Activated naive CD8-positive, alpha-beta T cell treated with anti-CD3 and anti-CD28 coated beads, Interleukin-2, amount 50 U/mL, for 24 hours (primary cell): ENCODE data around the gene NLRP8.
"Not testable (repeated sequence)": the region's sequence is repeated elsewhere in the genome, so short reads cannot be mapped to it uniquely, and the experiment has no call there.

Source experiments
- ATAC-seq: fragments of 150-1000 bp; cut with Tn5 transposase; one replicate; pipeline ENCODE4 v1.10.0; 2021
- DNase-seq: peaks from one replicate; pipeline ENCODE4 v3.0.0; 2021
- H3K27ac Mint-ChIP-seq: one replicate; pipeline ENCODE4 v1.8.0; 2021; ENCODE audit warnings: mild to moderate bottlenecking, mixed read lengths
- H3K27me3 Mint-ChIP-seq: one replicate; pipeline ENCODE4 v1.8.0; 2021; ENCODE audit warnings: mixed read lengths
- H3K36me3 Mint-ChIP-seq: one replicate; pipeline ENCODE4 v1.8.0; 2021; ENCODE audit warnings: low read depth, mixed read lengths
- H3K4me1 Mint-ChIP-seq: one replicate; pipeline ENCODE4 v1.8.0; 2021; ENCODE audit warnings: mixed read lengths
- H3K4me3 Mint-ChIP-seq: one replicate; pipeline ENCODE4 v1.8.0; 2021; ENCODE audit warnings: mild to moderate bottlenecking, moderate library complexity, mixed read lengths
- H3K9me3 Mint-ChIP-seq: one replicate; pipeline ENCODE4 v1.8.0; 2021; ENCODE audit warnings: mixed read lengths

The NLRP8 gene

GRCh38 chr19:55947532-55947931, at the start of gene NLRP8:
NLRP8 (plus strand) TSS chr19:55947832.
- peaks cover 24% of the 10 kb centered on the region for H3K9me3 Mint-ChIP-seq
- DNase-seq (no peak), ATAC-seq (no peak)
- H3K27me3 Mint-ChIP-seq = no peaks in the 10 kb centered on the region
- H3K4me1 Mint-ChIP-seq = no peaks in the 10 kb centered on the region
- no peak within 1 kb of the TSS for H3K27ac Mint-ChIP-seq
- H3K36me3 Mint-ChIP-seq = no peaks in the 10 kb centered on the region
- H3K4me3 Mint-ChIP-seq = no peak within 1 kb of the TSS

GRCh38 chr19:55898911-55899310, 48.7 kb upstream of the NLRP8 start:
- H3K9me3 Mint-ChIP-seq = peaks cover 14% of the 10 kb centered on the region
- H3K36me3 Mint-ChIP-seq = no peaks in the 10 kb centered on the region
- DNase-seq (no peak), ATAC-seq (no peak)
- no peaks in the 10 kb centered on the region for H3K4me1 Mint-ChIP-seq
- H3K27ac Mint-ChIP-seq = no peak overlapping the region
- H3K27me3 Mint-ChIP-seq = no peaks in the 10 kb centered on the region
- no peak overlapping the region for H3K4me3 Mint-ChIP-seq

GRCh38 chr19:55901369-55902079, 46.1 kb upstream of the NLRP8 start:
- ATAC-seq = no peak

GRCh38 chr19:55902080-55902751, 45.4 kb upstream of the NLRP8 start:
- H3K36me3 Mint-ChIP-seq = no peaks in the 10 kb centered on the region
- H3K27me3 Mint-ChIP-seq = no peaks in the 10 kb centered on the region
- peaks cover 7% of the 10 kb centered on the region for H3K9me3 Mint-ChIP-seq
- ATAC-seq = no peak
- no peak overlapping the region for H3K4me3 Mint-ChIP-seq
- H3K4me1 Mint-ChIP-seq = no peaks in the 10 kb centered on the region
- no peak for DNase-seq
- no peak overlapping the region for H3K27ac Mint-ChIP-seq

More at GRCh38 chr19:55901369-55902079, 46.1 kb upstream of the NLRP8 start:
- H3K9me3 Mint-ChIP-seq = peaks cover 12% of the 10 kb centered on the region
- no peaks in the 10 kb centered on the region for H3K27me3 Mint-ChIP-seq
- no peaks in the 10 kb centered on the region for H3K36me3 Mint-ChIP-seq
- no peak overlapping the region for H3K4me3 Mint-ChIP-seq
- H3K4me1 Mint-ChIP-seq = no peaks in the 10 kb centered on the region
- no peak for DNase-seq
- H3K27ac Mint-ChIP-seq = no peak overlapping the region

GRCh38 chr19:55907286-55907685, 40.3 kb upstream of the NLRP8 start:
- Mint-ChIP-seq H3K27me3 (peaks cover under 1% of the 10 kb centered on the region), H3K27ac (no peak overlapping the region)

GRCh38 chr19:55907746-55908145, 39.9 kb upstream of the NLRP8 start:
- ATAC-seq = no peak
- no peaks in the 10 kb centered on the region for H3K36me3 Mint-ChIP-seq
- H3K4me3 Mint-ChIP-seq = no peak overlapping the region
- peaks cover 2% of the 10 kb centered on the region for H3K27me3 Mint-ChIP-seq
- no peak for DNase-seq
- H3K27ac Mint-ChIP-seq = no peak overlapping the region
- peaks cover 4% of the 10 kb centered on the region for H3K9me3 Mint-ChIP-seq
- H3K4me1 Mint-ChIP-seq = no peaks in the 10 kb centered on the region

More at GRCh38 chr19:55907286-55907685, 40.3 kb upstream of the NLRP8 start:
- no peaks in the 10 kb centered on the region for H3K36me3 Mint-ChIP-seq
- no peaks in the 10 kb centered on the region for H3K4me1 Mint-ChIP-seq
- no peak overlapping the region for H3K4me3 Mint-ChIP-seq
- no peak for DNase-seq
- H3K9me3 Mint-ChIP-seq = peaks cover 4% of the 10 kb centered on the region
- no peak for ATAC-seq

- DNase-seq (no peak), ATAC-seq (no peak)
- no peak overlapping the region for H3K27ac Mint-ChIP-seq
- H3K4me1 Mint-ChIP-seq = no peaks in the 10 kb centered on the region
- H3K27me3 Mint-ChIP-seq = peaks cover 3% of the 10 kb centered on the region
- no peak overlapping the region for H3K4me3 Mint-ChIP-seq
- H3K9me3 Mint-ChIP-seq = peaks cover 3% of the 10 kb centered on the region
- H3K36me3 Mint-ChIP-seq = peaks cover 1% of the 10 kb centered on the region
Measured at GRCh38 chr19:55909801-55910200, 37.8 kb upstream of the NLRP8 start.

GRCh38 chr19:55912916-55913315, 34.7 kb upstream of the NLRP8 start:
- Mint-ChIP-seq H3K4me1 (no peaks in the 10 kb centered on the region), H3K36me3 (peaks cover 1% of the 10 kb centered on the region), H3K9me3 (peaks cover 10% of the 10 kb centered on the region), H3K27ac (no peak overlapping the region), H3K27me3 (peaks cover 5% of the 10 kb centered on the region), H3K4me3 (no peak overlapping the region)
- DNase-seq = no peak
- ATAC-seq = no peak

GRCh38 chr19:55913643-55914268, 33.9 kb upstream of the NLRP8 start:
- ATAC-seq (no peak), DNase-seq (no peak)
- H3K27me3 Mint-ChIP-seq = peaks cover 5% of the 10 kb centered on the region
- H3K4me1 Mint-ChIP-seq = no peaks in the 10 kb centered on the region
- H3K36me3 Mint-ChIP-seq = peaks cover 1% of the 10 kb centered on the region
- peaks cover 18% of the 10 kb centered on the region for H3K9me3 Mint-ChIP-seq
- H3K4me3 Mint-ChIP-seq = no peak overlapping the region
- no peak overlapping the region for H3K27ac Mint-ChIP-seq

GRCh38 chr19:55923556-55923955, 24.1 kb upstream of the NLRP8 start:
- H3K4me1 Mint-ChIP-seq = no peaks in the 10 kb centered on the region
- H3K9me3 Mint-ChIP-seq = peaks cover 36% of the 10 kb centered on the region
- DNase-seq (no peak), ATAC-seq (no peak)
- H3K27me3 Mint-ChIP-seq = no peaks in the 10 kb centered on the region
- peaks cover 2% of the 10 kb centered on the region for H3K36me3 Mint-ChIP-seq
- no peak overlapping the region for H3K4me3 Mint-ChIP-seq
- no peak overlapping the region for H3K27ac Mint-ChIP-seq

- Mint-ChIP-seq H3K4me1 (no peaks in the 10 kb centered on the region), H3K27ac (no peak overlapping the region), H3K9me3 (peaks cover 21% of the 10 kb centered on the region), H3K4me3 (no peak overlapping the region), H3K36me3 (no peaks in the 10 kb centered on the region), H3K27me3 (peaks cover 1% of the 10 kb centered on the region)
- ATAC-seq = no peak
- DNase-seq = no peak
Measured at GRCh38 chr19:55927991-55928390, 19.6 kb upstream of the NLRP8 start.

- not testable (repeated sequence) for H3K4me1 Mint-ChIP-seq, H3K27ac Mint-ChIP-seq, H3K27me3 Mint-ChIP-seq, H3K36me3 Mint-ChIP-seq, ATAC-seq, H3K4me3 Mint-ChIP-seq, DNase-seq
- peaks cover 20% of the 10 kb centered on the region for H3K9me3 Mint-ChIP-seq
Measured at GRCh38 chr19:55929258-55929657, 18.4 kb upstream of the NLRP8 start.

- no peak overlapping the region for H3K27ac Mint-ChIP-seq
- ATAC-seq (no peak), DNase-seq (no peak)
- peaks cover 1% of the 10 kb centered on the region for H3K27me3 Mint-ChIP-seq
- H3K4me3 Mint-ChIP-seq = no peak overlapping the region
- no peaks in the 10 kb centered on the region for H3K4me1 Mint-ChIP-seq
- peaks cover 19% of the 10 kb centered on the region for H3K9me3 Mint-ChIP-seq
- H3K36me3 Mint-ChIP-seq = no peaks in the 10 kb centered on the region
Measured at GRCh38 chr19:55930996-55931515, 16.6 kb upstream of the NLRP8 start.

GRCh38 chr19:55931936-55932386, 15.7 kb upstream of the NLRP8 start, which contains the start of gene NLRP13:
NLRP13 (minus strand) TSS chr19:55932336; CDS start chr19:55932311, 25 bp downstream.
- no peak within 1 kb of the TSS for H3K27ac Mint-ChIP-seq
- no peak for ATAC-seq
- H3K36me3 Mint-ChIP-seq = no peaks in the 10 kb centered on the region
- peaks cover 1% of the 10 kb centered on the region for H3K27me3 Mint-ChIP-seq
- DNase-seq = no peak
- no peak within 1 kb of the TSS for H3K4me3 Mint-ChIP-seq
- peaks cover 19% of the 10 kb centered on the region for H3K9me3 Mint-ChIP-seq
- H3K4me1 Mint-ChIP-seq = no peaks in the 10 kb centered on the region

- no peaks in the 10 kb centered on the region for H3K4me1 Mint-ChIP-seq
- ATAC-seq (no peak), DNase-seq (no peak)
- H3K27me3 Mint-ChIP-seq = no peaks in the 10 kb centered on the region
- no peaks in the 10 kb centered on the region for H3K36me3 Mint-ChIP-seq
- no peak overlapping the region for H3K27ac Mint-ChIP-seq
- H3K9me3 Mint-ChIP-seq = peaks cover 27% of the 10 kb centered on the region
- H3K4me3 Mint-ChIP-seq = no peak overlapping the region
Measured at GRCh38 chr19:55935206-55935605, 12.4 kb upstream of the NLRP8 start.
